Measurements from ENCODE around the gene MRPL38. TPM values are rescaled to one million over a fixed set of nuclear protein-coding genes. Genes with fewer than 3 reads are reported as not detected.

Gene MRPL38
- total RNA-seq, 1 experiment from 2014 or later: 146 TPM

- TF ChIP-seq ZNF671 (CRISPR knock-in tag; IDR thresholded peaks at IDR 0.05) (no peak), ZNF512 (CRISPR knock-in tag; IDR thresholded peaks at IDR 0.05; ENCODE audit: borderline replicate concordance) (no peak), SMAD3 (CRISPR knock-in tag; IDR thresholded peaks at IDR 0.05; ENCODE audit: borderline replicate concordance) (no peak), E2F4 (CRISPR knock-in tag; IDR thresholded peaks at IDR 0.05; ENCODE audit: borderline replicate concordance, low read depth) (no peak), TEAD1 (CRISPR knock-in tag; IDR thresholded peaks at IDR 0.05) (no peak)
These were observed 45.7 kb upstream of the MRPL38 start (continued) for GRCh38 chr17:75950421-75950820.

- H3K4me3 Mint-ChIP-seq: no peak overlapping the region
- CTCF ChIA-PET: interaction anchor here (1.5 kb wide), 1 partner anchor 34 kb away, joined by 3 read pairs; the partner anchor contains the start of genes ACOX1 and TEN1
These were observed 40.5 kb upstream of the MRPL38 start for GRCh38 chr17:75945211-75945610.

More at GRCh38 chr17:75945211-75945610, 40.5 kb upstream of the MRPL38 start:
- Mint-ChIP-seq H3K27me3 (ENCODE audit: low read depth) (no peaks in the 10 kb centered on the region), H3K27ac (no peak overlapping the region), H3K4me1 (peaks cover 25% of the 10 kb centered on the region), H3K36me3 (peaks cover 32% of the 10 kb centered on the region), H3K9me3 (no peaks in the 10 kb centered on the region)
- DNase-seq (ENCODE audit: low spot score) (no peak), ATAC-seq (no peak)
- TF ChIP-seq NR3C1 (CRISPR knock-in tag; conservative IDR thresholded peaks at IDR 0.05; ENCODE audit: low read depth) (no peak), AR (CRISPR knock-in tag; IDR thresholded peaks at IDR 0.05) (no peak), ETV6 (CRISPR knock-in tag; IDR thresholded peaks at IDR 0.05) (no peak), ERG (CRISPR knock-in tag; IDR thresholded peaks at IDR 0.05) (no peak), ZNF138 (CRISPR knock-in tag; conservative IDR thresholded peaks at IDR 0.05) (no peak), ZNF512 (CRISPR knock-in tag; IDR thresholded peaks at IDR 0.05; ENCODE audit: borderline replicate concordance) (no peak), CTCF (IDR thresholded peaks at IDR 0.05) (no peak), FOXK1 (CRISPR knock-in tag; IDR thresholded peaks at IDR 0.05) (no peak), FOXJ3 (CRISPR knock-in tag; IDR thresholded peaks at IDR 0.05; ENCODE audit: borderline replicate concordance) (no peak), ARID4B (CRISPR knock-in tag; IDR thresholded peaks at IDR 0.05; ENCODE audit: borderline replicate concordance) (no peak), ESRRA (CRISPR knock-in tag; IDR thresholded peaks at IDR 0.05; ENCODE audit: borderline replicate concordance) (no peak), NR1H2 (CRISPR knock-in tag; IDR thresholded peaks at IDR 0.05) (no peak)
- POLR2A ChIA-PET: no interaction called here
